HG03060 (cell line): ENCODE data around the gene PUS3.

Experiments used
- ATAC-seq: cut with Tn5 transposase; IDR thresholded peaks from one replicate; pipeline ENCODE4 v1.9.1; 2021; ENCODE audit warnings: low read depth, moderate number of reproducible peaks; ENCODE audit not compliant: unreplicated experiment

The PUS3 gene, protein sequence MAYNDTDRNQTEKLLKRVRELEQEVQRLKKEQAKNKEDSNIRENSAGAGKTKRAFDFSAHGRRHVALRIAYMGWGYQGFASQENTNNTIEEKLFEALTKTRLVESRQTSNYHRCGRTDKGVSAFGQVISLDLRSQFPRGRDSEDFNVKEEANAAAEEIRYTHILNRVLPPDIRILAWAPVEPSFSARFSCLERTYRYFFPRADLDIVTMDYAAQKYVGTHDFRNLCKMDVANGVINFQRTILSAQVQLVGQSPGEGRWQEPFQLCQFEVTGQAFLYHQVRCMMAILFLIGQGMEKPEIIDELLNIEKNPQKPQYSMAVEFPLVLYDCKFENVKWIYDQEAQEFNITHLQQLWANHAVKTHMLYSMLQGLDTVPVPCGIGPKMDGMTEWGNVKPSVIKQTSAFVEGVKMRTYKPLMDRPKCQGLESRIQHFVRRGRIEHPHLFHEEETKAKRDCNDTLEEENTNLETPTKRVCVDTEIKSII

DNA sequence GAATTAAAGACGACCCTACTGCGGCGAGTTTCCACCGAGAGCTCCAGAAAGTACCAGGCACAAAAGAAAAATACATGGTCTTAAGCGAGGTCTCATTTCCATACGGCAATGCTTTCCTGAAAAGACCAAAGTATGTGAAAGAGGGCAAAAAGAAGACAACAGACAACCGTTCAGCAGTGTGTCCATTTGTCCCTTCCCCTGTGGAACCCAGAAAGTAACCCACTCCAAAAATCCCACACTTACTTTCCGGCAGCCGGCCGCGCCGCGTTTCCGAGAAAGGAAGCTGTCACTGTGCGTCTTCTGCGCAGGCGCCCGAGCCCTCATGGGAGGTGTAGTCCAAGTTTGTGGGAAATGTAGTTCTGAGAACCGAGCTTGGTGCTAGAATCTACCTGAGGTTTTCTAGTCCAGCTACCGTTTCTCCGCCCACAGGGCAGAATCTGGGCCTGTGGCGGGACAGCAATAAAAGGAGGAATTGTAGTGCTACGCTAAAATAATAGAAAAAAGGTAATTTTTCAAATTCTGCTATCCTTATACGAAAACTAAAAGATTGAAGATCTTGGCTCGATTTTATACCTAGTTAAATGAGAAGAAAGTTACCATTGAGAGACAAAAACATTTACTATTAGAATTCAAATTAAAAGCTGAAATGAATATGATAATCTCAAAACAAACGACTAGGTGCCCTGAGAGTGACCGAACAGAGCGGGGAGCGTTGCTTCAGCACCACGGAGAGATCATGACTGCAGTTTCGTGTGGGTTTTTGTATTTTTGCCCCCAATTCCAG is at the start of gene PUS3:
TSS of gene PUS3 (minus strand) at position 280 of the 784 bp plus-strand sequence. CDS start 6,922 bp downstream, outside the sequence.
- ATAC-seq: peak; percentile 93

DNA sequence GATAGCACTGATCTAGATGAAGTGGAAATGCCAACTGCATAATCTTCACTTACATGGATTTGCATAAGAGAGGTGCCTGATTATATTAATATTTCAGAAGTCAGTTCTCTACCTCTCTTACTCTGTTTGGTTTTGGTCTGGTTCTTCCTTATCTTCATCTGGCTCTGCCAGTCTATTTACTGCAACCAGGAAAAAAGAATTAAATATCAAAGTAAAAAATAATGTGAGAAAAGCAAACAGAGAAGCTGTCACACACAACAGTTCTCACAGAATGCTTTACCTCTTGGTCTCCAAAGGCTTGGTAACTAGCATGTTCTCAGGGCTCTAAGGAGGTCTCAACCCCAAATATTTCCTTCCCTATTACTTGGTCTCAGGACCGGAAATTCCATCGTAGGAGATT is 49.6 kb upstream of the PUS3 start:
- no peak for ATAC-seq

DNA sequence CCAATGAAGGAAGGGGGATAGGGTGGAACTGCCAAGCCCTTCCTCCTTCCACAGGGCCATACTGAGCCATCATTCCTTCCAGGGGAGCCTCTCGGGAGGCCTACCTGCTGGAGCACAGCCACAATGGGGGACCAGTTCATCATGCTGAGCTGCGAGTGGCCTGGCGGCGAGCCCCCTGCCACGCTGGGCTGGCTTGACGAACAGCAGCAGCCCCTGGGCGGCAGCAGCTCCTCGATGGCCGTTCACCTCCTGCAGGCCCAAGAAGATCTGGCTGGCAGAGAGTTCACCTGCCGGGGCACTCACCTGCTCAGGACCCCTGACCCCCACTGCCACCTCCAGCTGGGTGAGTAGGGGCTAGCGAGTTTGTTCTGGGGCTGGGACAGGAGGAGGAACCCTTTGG is 48.7 kb upstream of the PUS3 start:
- ATAC-seq: no peak

DNA sequence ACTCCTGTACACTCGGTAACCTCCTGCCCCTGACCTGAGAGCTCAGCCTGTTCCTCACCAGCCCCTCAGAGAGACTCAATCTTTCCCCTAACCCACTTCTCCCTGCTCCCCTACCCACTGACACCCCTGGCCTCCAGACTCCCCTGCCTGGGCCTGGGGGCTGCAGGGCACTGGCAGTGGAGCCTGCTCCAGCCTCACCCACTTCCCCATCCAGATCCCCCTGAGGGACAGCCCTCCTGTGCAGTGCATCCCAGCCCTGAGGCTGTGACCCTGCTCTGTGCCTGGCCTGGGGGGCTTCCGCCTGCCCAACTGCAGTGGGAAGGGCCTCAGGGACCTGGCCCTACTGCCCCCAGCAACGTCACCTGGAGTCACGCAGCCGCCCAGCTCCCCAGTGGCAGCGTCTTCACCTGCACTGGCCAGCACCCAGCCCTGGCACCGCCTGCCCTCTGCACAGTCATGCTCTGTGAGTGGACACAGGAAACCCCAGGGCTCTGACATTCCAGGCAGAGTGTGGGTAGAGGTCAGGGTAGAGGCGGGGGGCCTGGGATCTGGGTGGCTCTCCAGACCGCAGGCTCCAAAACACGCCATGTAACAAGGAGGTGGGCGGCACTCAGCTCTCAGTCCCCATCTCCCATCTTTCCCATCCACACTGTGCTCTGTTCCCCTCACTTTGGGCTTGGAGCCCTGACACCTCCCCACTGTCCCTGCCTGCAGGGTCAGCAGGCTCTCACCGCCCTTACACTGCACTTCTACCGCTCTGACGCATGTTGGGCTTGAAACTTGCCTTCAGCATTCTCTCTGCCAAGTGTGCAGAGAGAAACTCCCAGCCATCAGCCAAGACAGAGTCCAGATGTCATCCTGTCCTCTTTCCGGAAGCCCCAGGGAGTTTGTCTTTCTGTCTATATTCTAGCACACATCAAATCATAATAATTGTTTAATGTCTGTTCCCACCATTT is 48.0 kb upstream of the PUS3 start:
- ATAC-seq: no peak

DNA sequence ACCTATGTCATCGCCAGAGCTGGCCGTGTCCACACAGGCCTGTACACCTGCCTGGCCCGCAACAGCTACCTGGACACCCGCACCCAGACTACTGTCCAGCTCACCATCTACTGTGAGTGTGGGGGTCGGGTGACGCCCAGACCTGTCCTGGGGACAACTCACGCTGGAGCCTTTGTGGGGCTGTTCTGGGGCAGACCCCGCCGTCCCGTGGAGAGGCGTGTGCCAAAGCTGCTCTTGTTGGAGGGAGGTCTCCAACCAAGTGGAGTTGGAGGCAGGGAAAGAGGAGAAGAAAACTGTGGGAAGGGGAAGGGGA is 47.1 kb upstream of the PUS3 start:
- ATAC-seq: no peak

DNA sequence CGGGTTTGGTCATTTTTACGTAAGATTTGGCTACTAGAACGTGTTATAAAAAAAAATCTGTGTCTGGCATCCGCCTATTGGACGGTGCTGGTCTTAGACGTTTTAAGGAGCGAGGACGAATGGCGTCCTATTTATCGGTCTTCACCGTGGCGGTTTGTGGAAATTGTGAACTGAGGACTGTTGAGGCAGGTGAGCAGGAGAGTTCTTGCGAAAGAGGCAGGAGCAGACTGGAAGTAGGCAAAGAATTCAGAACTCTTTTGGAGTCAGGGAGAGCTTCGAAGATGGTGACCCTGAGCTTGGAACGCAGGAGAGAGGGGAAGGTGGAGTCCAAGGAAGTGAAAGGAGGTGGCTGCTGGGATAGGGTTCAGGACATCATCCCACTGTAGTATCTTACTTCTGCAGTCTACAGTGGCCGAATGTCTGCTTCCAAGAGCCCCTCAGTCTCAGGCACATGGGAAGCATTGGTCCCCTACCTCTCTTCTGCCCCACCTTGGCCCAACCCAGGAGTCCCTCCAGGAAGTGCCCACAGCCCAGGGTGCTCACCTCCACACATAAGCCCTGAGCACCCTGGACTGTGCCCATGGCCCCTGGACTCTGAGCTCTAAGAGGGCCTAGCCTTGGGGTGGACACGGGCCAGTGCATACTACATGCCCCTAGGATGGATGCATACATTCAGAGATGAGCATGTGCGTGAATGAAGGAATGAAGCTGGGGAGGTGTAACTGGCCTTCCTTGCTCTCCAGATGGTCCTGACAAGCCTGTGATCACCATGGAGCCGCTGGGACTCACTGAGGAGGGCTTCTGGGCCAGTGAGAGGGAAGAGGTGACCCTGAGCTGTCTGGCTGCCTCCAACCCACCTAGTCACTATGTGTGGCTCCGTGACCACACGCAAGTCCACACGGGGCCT is 46.5 kb upstream of the PUS3 start:
- ATAC-seq: no peak

DNA sequence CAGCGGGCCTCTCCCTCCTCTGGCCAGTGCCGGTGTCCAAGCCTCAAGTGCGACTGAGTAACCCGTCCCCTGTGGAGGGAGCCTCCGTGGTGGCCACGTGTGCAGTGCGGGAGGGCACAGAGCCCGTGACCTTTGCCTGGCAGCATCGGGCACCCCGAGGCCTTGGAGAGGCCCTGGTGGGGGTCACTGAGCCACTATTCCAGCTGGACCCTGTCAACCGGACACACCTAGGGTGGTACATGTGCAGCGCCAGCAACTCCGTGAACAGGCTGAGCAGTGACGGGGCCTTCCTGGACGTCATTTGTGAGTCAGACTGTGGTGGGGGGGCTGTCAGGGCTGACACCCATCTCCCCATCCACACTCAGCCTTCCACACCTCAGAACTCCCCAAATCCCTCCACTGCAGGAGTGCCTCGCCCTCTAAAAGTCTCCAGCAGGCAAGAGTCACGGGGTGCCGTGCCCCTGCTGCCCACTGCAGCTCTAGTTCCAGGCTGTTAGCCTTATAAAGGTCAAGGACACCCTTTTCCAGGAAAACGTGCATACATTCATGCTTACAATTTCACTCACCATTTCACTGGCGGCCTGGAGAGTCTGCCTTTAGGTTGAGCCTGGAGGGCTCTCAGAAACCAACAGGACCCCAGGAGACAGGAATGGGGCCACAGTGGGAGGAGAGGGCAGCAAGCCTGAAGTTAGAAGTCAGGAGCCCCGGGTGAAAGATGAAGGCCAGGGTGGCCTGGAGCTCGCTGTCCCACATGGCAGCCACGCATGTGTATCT is 45.5 kb upstream of the PUS3 start:
- no peak for ATAC-seq

DNA sequence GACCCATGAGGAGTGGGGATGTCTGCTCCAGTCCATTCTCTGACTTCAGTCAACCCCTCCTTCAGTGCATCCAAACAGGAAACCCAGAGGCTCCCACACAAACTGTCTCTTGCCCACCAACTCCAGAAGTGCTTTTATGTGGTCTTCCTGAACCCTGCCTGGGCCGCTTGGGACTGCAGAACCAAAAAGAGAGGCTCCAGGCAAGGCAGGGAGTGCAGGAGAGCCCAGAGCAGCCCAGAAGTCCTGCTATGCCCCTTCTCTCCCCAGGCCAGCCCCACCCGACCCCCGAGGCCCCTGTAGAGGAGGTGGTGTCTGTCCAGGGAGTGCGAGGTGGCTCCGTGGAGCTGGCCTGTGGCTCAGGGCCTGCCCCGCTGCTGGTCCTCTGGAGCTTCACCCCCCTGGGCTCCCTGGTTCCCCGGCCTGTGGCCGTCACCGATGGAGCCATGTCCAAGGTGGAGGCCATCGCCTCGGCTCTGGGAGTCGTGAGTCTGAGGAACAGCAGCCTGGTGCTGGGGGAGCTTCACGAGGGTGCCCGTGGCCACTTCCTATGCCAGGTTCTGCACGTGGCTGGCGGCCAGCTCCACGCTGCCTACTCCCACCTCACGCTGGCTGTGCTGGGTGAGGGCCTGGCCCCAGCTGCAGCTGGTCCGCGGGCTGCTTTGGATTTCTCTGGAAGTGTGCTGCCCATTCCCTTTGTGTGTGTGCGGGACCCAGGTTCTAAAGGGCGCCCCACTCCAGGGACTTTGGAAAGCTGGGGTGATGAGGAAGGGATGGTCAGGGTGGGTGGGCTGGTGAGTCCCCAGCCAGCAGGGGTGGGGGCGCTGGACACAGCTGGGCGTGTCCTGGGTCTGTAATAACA is 44.6 kb upstream of the PUS3 start:
- no peak for ATAC-seq

DNA sequence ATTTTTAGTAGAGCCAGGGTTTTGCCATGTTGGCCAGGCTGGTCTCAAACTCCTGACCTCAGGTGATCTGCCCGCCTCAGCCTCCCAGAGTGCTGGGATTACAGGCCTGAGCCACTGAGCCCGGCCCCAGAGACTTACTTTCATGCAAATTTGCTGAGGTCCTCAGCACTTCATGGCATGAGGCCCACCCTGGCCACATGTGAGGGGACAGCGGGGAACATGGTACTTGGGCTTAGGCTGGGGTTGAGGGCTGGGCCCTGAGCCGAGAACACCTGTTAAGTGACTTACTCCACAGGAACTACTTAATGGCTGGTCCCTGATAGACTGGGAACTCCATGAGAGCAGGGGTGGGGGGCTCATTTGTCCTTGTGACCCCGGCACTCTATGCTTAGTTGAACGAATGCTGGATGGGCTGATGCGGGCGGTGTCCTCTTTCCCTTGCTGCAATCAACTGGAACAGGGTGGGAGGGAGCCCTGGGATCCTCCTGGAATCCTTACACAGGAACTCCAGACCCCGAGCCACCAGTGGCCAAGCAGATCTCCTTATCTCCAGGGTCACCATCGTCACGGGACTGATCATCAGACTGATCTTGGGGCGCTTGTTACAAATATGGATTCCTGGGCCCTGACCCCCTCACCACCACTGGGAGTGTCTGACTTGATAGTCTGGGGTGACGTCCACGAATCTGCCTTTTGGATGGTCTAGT is 43.9 kb upstream of the PUS3 start:
- ATAC-seq: no peak

DNA sequence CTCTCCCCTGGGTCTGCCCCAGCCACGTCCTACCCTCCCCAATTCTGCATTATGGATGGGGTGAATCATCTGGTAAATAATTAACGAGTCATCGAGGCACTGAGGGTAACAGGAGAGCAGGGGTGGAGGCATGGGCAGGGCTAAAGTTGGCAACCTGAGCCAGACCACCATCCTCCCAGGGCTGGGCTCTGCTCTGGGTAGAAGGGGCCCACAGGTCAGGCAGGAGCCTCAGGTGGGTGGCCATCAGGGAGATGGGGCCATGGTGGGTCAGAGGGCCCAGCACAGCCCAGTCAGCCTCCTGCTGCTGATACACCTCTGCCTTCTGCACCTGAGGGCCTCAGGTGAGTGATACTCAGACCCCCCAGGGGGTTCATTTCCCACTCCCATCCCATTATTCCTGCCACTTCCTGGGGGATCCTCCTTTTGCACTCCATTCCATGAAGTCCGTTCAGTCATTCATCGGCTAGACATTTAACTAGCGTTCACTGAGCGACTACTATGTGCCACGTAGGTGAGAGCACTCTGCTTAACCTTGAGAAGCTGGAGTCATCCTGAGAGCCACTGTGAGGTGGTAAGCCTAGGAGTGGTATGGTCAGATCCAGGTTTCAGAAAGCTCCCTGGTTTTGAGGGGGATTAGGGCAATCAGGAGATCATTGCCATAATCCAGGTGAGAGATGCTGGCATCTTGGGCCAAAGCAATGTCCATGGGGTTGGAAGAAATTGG is 43.0 kb upstream of the PUS3 start, which contains the start of gene VSIG10L2:
TSS of gene VSIG10L2 (plus strand) at position 248 of the 724 bp plus-strand sequence. CDS start at position 260, 12 bp downstream.
- no peak for ATAC-seq

DNA sequence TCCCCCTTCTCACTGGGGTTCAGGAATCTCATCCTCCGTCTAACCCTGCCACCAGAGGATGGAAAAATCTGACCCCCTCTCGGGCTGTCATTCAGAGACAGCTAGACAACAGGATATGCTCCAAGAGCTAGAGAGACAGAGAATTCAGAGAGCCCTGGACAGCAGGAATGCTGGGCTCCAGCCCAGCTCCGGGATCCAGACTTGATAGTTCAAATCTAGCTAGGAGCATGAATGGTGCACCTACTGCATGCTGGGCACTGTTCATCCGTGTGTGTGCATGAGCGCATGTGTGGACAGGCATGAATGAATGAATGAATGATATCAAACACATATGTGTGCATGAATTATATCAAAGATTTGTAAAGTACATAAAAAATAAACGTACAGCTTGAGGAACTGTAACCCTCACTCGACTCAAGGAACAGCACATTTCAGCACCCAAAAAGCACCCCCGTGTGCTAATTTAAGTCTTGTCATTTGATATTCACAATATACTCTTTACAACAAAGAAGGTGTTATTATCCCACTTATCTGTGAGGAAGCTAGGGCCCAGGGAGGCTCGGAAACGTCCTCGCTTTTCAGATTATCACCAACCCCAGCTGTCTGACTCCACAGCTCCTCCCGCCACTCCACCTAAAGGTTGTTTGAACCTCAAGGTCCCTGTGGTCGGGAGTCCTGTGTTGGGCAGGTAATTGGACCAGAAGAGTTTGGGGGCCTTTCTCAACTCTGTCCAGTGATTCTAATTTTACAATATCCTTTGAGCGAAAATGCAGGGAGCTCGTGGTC is 42.2 kb upstream of the PUS3 start:
- no peak for ATAC-seq

DNA sequence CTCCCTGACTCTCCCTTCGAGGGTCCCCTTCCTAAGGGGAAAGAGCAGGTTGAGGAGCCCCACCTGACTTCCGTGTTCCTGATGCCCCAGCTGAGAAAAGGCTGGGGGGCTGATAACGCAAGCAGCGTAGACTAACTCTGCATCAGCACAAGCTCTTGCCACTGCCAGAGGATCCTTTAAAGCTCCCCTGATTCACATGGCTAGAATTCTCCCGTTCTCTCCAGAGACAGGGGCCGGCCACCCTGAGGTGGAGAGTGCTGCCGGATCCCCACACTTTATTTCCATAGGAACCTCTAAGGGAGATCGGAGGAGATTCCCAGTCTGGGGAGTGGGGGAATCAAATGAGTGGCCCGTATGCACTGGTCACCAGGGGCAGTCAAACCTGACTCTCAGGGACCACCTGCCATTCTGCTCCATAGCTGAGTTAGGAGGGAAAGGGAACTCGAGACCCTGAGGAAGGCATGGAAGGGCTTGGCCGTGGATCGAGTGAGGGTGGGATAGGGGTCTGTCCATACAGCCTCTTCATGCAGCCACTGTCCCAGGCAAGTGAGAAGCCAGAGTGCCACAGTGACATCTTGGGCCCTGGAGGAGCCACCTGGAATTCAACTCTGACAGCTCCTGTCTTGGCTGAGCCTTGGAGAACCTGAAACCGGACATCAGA is 41.5 kb upstream of the PUS3 start:
- no peak for ATAC-seq

DNA sequence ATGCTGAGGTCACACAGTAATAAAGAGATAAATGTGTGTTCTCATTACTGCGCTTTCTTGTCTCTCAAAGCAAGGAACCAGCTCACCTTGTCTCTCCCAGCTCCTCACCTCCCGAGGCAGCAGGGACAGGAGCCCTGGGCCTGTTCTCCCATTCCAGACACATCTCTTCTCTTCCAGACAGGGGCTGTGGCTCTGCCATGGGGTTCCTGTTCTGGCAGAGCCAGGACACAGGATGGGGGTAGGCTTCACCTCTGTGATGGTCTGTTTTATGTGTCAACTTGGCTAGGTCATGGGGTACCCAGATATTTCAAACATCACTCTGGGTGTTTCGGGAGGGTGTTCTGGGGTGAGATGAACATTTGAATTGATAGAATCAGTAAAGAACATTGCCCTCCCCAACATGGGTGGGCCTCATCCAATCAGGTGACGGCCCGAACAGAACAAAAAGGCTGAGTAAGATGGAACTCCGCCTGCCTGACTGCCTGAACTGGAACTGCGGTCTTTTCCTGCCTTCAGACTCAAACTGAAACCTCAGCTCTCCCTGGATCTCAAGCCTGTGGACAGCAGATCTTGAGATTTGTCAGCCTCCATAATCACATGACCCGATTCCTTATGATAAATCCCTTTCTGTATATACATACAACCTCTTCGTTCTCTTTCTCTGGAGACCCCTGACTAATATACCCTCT is 40.8 kb upstream of the PUS3 start:
- no peak for ATAC-seq

DNA sequence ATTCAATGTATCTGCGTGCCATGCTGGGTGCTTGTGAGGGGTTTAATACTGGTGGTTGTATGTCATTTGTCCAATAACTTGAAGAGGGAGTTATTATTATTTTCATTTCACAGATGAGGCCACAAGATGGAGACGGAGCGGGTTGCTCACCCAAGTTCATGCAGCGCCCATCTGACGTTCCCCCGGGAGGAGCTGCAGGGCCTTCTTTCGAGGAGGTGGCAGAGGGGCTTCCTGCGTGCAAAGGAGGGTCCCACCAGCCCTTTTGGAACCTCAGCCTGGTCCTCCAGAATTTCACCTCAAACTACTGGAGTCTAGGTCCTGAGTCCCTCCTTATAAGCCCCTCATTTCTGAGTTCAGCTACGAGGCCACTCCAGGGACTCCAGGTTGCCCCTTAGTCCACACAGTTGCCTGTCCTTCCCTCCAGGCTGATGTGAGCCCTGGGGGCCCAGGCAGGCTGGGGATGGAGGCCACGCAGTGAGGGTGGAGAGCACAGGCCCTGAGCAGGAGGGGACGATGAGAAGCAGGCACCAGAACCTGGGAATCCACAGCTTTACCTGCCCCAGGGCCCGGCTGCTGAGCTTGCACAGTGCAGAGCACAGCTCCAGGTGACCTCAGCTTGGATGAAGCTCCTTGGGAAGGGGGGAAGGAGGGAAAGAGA is 39.9 kb upstream of the PUS3 start:
- ATAC-seq: no peak
